ENCODE results near the gene CAPZB.
A peak's percentile ranks its signal among the peaks of the same experiment; 100 is the strongest.

CAPZB gene

DNA sequence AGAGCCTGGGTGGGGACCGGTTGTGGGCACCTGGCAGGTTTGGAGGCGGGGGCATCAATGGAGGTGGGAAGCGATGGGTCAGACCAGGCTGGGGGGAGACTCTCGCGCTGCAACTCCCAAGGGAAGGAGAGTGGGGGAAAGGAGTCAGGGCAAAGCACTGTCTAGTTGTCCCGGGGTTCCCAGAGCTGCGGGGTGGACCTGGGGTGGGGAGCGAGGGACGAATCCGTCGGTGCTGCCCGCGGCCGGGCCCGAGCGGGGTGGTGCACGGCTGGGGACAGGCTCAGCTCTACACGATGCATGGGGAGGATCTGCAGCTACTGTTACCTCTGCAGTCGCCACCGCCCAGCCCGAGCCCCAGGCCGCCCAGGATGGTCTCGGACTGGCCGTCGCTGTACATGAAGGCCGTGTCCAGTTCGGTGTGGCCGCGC, 173.8 kb downstream of the CAPZB start:
- TF ChIP-seq, protein P1, sequence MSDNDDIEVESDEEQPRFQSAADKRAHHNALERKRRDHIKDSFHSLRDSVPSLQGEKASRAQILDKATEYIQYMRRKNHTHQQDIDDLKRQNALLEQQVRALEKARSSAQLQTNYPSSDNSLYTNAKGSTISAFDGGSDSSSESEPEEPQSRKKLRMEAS (IDR thresholded peaks at IDR 0.05; ENCODE audit: low read depth, low read length): no peak
- TF ChIP-seq, protein P2, sequence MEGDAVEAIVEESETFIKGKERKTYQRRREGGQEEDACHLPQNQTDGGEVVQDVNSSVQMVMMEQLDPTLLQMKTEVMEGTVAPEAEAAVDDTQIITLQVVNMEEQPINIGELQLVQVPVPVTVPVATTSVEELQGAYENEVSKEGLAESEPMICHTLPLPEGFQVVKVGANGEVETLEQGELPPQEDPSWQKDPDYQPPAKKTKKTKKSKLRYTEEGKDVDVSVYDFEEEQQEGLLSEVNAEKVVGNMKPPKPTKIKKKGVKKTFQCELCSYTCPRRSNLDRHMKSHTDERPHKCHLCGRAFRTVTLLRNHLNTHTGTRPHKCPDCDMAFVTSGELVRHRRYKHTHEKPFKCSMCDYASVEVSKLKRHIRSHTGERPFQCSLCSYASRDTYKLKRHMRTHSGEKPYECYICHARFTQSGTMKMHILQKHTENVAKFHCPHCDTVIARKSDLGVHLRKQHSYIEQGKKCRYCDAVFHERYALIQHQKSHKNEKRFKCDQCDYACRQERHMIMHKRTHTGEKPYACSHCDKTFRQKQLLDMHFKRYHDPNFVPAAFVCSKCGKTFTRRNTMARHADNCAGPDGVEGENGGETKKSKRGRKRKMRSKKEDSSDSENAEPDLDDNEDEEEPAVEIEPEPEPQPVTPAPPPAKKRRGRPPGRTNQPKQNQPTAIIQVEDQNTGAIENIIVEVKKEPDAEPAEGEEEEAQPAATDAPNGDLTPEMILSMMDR (IDR thresholded peaks at IDR 0.05; ENCODE audit: low read depth, low read length): no peak
- TF ChIP-seq POLR2A (IDR thresholded peaks at IDR 0.05; ENCODE audit: extremely low read depth, insufficient read length): no peak
- TF ChIP-seq MYC (IDR thresholded peaks at IDR 0.05; ENCODE audit: low read depth, low read length): no peak
- peak overlapping the region; percentile 71 for H3K4me3 ChIP-seq (ENCODE audit: low read depth, low read length)
- no peak for DNase-seq (ENCODE audit: low read depth)

- peak overlapping the region; percentile 71 for H3K4me3 ChIP-seq (ENCODE audit: low read depth, low read length)
- TF ChIP-seq, protein P1 (IDR thresholded peaks at IDR 0.05; ENCODE audit: low read depth, low read length): no peak
- TF ChIP-seq, protein P2 (IDR thresholded peaks at IDR 0.05; ENCODE audit: low read depth, low read length): no peak
- TF ChIP-seq POLR2A (IDR thresholded peaks at IDR 0.05; ENCODE audit: extremely low read depth, insufficient read length) (no peak), MYC (IDR thresholded peaks at IDR 0.05; ENCODE audit: low read depth, low read length) (no peak)
- no peak for DNase-seq (ENCODE audit: low read depth)
Measured at GRCh38 chr1:19310720-19311502, 174.4 kb downstream of the CAPZB start.

DNA sequence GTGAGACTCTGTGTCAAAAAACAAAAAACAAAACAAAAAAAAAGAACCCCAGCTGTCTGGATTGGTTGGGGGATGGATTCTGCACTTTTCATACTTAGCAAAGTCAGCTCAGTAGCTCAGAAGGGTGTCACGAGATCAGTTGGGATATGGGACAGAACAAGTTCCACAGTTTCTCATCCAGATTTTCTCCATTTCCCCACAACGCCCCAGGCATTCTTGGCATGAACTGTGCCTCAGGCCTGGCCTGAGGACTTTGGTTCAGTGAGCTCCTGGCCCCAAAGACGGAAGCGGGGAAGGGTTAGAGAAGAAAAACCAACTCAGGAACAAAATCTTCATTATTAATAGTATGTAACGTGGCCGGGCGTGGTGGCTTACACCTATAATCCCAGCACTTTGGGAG, 175.3 kb downstream of the CAPZB start:
- TF ChIP-seq, protein P2 (IDR thresholded peaks at IDR 0.05; ENCODE audit: low read depth, low read length): no peak
- TF ChIP-seq MYC (IDR thresholded peaks at IDR 0.05; ENCODE audit: low read depth, low read length): no peak
- TF ChIP-seq, protein P1 (IDR thresholded peaks at IDR 0.05; ENCODE audit: low read depth, low read length): no peak
- TF ChIP-seq POLR2A (IDR thresholded peaks at IDR 0.05; ENCODE audit: extremely low read depth, insufficient read length): no peak
- H3K4me3 ChIP-seq (ENCODE audit: low read depth, low read length): no peak overlapping the region
- DNase-seq (ENCODE audit: low read depth): no peak

GRCh38 chr1:19309123-19309813, 176.1 kb downstream of the CAPZB start:
- TF ChIP-seq, protein P1 (IDR thresholded peaks at IDR 0.05; ENCODE audit: low read depth, low read length): no peak
- TF ChIP-seq POLR2A (IDR thresholded peaks at IDR 0.05; ENCODE audit: extremely low read depth, insufficient read length) (no peak), MYC (IDR thresholded peaks at IDR 0.05; ENCODE audit: low read depth, low read length) (no peak)
- TF ChIP-seq, protein P2 (IDR thresholded peaks at IDR 0.05; ENCODE audit: low read depth, low read length): no peak
- no peak for DNase-seq (ENCODE audit: low read depth)

DNA sequence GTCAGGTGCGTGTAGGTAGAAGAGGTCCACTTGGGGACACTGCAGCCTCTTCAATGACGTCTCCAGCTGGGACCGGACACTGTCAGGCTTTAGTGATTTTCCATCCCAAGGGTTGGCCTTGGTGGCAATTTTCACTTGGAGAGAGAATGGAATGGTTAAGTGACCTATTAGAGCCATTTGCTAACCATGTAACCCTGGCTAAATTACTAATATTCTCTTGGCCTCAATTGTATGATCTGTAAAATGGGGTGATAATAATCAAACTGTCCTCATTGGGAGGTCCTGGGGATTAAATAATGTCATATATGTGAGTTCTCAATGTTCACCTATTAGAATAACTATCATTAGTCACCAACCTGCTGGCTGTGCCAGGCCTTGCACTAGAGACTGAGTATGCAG, 176.8 kb downstream of the CAPZB start:
- no peak overlapping the region for H3K4me3 ChIP-seq (ENCODE audit: low read depth, low read length)
- TF ChIP-seq MYC (IDR thresholded peaks at IDR 0.05; ENCODE audit: low read depth, low read length): no peak
- TF ChIP-seq, protein P2 (IDR thresholded peaks at IDR 0.05; ENCODE audit: low read depth, low read length): no peak
- TF ChIP-seq, protein P1 (IDR thresholded peaks at IDR 0.05; ENCODE audit: low read depth, low read length): no peak
- TF ChIP-seq POLR2A (IDR thresholded peaks at IDR 0.05; ENCODE audit: extremely low read depth, insufficient read length): no peak
- no peak for DNase-seq (ENCODE audit: low read depth)

More at GRCh38 chr1:19309123-19309813, 176.1 kb downstream of the CAPZB start:
- H3K4me3 ChIP-seq (ENCODE audit: low read depth, low read length): no peak overlapping the region

Data from NB4 (cell line).